ENCODE measurements around the gene BARHL2. TPM values are rescaled to one million over a fixed set of nuclear protein-coding genes. Genes with fewer than 3 reads are reported as not detected.

The BARHL2 gene
- total RNA-seq, 6 experiments from 2014 or later = not detected

DNA sequence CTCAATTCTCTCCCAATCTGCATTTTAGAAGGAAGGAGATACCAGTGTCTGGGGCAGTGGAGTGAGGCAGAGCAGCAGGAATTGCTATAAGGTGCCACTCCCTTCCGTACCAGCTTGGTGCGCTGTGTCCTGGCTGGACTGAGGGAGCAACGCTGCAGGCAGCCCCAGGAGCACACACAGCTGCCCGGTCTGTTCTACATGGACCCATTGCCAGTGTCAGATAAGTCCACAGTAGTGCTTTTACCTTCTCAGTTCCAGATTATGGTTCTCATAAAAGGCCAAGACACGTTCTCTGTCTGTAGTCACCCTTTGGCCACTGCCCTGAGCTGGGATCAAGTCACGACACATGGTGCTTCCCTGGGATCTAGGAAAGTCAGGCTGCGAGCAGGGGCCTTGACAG, 44.1 kb upstream of the BARHL2 start:
- no peaks in the 10 kb centered on the region for H3K36me3 ChIP-seq
- intact Hi-C loops (cut with DNase I) = no loop called here
- no peaks in the 10 kb centered on the region for H3K9me3 ChIP-seq
- TF ChIP-seq, protein P1, sequence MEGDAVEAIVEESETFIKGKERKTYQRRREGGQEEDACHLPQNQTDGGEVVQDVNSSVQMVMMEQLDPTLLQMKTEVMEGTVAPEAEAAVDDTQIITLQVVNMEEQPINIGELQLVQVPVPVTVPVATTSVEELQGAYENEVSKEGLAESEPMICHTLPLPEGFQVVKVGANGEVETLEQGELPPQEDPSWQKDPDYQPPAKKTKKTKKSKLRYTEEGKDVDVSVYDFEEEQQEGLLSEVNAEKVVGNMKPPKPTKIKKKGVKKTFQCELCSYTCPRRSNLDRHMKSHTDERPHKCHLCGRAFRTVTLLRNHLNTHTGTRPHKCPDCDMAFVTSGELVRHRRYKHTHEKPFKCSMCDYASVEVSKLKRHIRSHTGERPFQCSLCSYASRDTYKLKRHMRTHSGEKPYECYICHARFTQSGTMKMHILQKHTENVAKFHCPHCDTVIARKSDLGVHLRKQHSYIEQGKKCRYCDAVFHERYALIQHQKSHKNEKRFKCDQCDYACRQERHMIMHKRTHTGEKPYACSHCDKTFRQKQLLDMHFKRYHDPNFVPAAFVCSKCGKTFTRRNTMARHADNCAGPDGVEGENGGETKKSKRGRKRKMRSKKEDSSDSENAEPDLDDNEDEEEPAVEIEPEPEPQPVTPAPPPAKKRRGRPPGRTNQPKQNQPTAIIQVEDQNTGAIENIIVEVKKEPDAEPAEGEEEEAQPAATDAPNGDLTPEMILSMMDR (IDR thresholded peaks at IDR 0.05) = no peak
- TF ChIP-seq POLR2A (IDR thresholded peaks at IDR 0.05) = no peak
- H3K27me3 ChIP-seq = no peaks in the 10 kb centered on the region
- ATAC-seq (no peak), DNase-seq (no peak)
- H3K4me1 ChIP-seq = no peaks in the 10 kb centered on the region
- no peak overlapping the region for H3K4me3 ChIP-seq
- 80% methylated on average over 1 of the region's 7 CpGs for WGBS (ENCODE audit: insufficient coverage, low coverage, low lambda C conversion rate, missing lambda C conversion rate)
- H3K27ac ChIP-seq = no peak overlapping the region

DNA sequence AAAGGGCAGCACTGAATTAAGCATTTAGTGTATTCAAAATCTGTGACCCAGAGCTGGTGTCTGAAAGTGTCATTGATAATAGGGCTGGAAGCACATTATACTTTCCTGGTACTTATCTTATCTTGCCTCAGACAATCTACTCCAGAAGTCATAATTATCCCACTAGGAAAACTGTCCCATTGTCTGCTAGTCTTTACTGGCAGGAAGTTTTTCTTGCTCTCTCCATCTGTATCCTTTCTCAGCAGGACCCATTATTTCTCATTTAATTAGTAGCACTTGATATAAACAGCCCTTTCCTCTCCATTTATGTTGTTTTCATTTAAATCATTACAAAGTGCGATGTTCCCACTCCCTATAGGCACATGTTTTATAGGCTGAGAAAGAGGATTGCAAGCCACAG, 36.5 kb upstream of the BARHL2 start:
- ATAC-seq (no peak), DNase-seq (no peak)
- H3K4me3 ChIP-seq = no peak overlapping the region
- no peaks in the 10 kb centered on the region for H3K27me3 ChIP-seq
- no peak overlapping the region for H3K27ac ChIP-seq
- no peak for TF ChIP-seq POLR2A (IDR thresholded peaks at IDR 0.05)
- TF ChIP-seq, protein P1 (IDR thresholded peaks at IDR 0.05) = no peak
- intact Hi-C loops (cut with DNase I) = no loop called here
- H3K4me1 ChIP-seq = no peaks in the 10 kb centered on the region
- H3K36me3 ChIP-seq = no peaks in the 10 kb centered on the region
- H3K9me3 ChIP-seq = no peaks in the 10 kb centered on the region
- WGBS (ENCODE audit: insufficient coverage, low coverage, low lambda C conversion rate, missing lambda C conversion rate) = 80% methylated on average over 1 of the region's 1 CpG

DNA sequence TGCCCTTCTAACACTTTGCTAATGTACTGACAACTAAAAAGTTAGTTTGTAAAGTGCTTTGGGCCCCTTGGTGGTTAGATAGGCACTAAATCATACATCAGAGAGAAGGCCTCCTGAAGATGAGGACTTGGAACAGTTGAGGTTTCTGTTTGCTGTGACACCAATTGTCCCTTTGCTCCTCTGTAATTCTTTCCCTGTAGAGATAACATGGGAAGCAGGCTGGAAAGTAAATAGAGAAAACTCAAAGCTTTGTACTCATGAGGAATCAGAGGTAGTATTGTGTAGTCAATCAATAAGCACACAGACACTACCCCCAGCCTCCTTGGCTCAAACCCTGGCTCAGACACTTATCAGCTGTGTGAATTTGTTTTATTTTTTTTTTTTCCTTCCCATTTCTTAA, 31.6 kb upstream of the BARHL2 start:
- intact Hi-C loops (cut with DNase I) = no loop called here
- DNase-seq = no peak
- ATAC-seq = no peak
- no peaks in the 10 kb centered on the region for H3K9me3 ChIP-seq
- no peak overlapping the region for H3K4me3 ChIP-seq
- H3K36me3 ChIP-seq = no peaks in the 10 kb centered on the region
- H3K4me1 ChIP-seq = no peaks in the 10 kb centered on the region
- no peaks in the 10 kb centered on the region for H3K27me3 ChIP-seq
- TF ChIP-seq, protein P1 (IDR thresholded peaks at IDR 0.05) = no peak
- TF ChIP-seq POLR2A (IDR thresholded peaks at IDR 0.05) = no peak
- no peak overlapping the region for H3K27ac ChIP-seq

DNA sequence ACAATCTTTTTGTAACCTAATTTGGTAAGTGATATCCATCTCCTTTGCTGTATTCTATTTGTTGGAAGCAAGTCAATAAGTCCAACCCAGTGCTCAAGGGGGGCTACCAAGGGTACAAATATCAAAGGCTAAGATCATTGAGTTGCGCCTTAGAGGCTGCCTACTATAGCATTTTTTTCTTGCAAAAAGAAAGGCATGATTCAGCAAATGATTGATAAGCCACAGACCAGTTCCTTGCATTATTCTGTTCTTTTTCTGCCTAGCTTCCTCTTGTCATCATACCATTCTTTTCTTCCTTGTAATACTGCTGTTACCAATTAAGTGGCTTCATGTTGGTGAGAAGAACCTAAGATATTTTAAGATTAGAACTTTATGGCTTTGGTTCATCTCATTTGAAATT, 29.8 kb upstream of the BARHL2 start:
- Histone ChIP-seq H3K27me3 (no peaks in the 10 kb centered on the region), H3K4me3 (no peak overlapping the region), H3K36me3 (no peaks in the 10 kb centered on the region), H3K9me3 (no peaks in the 10 kb centered on the region), H3K27ac (no peak overlapping the region), H3K4me1 (no peaks in the 10 kb centered on the region)
- TF ChIP-seq, protein P1 (IDR thresholded peaks at IDR 0.05) = no peak
- no peak for TF ChIP-seq POLR2A (IDR thresholded peaks at IDR 0.05)
- intact Hi-C loops (cut with DNase I) = no loop called here
- 100% methylated on average over 1 of the region's 1 CpG for WGBS (ENCODE audit: insufficient coverage, low coverage, low lambda C conversion rate, missing lambda C conversion rate)
- no peak for ATAC-seq
- DNase-seq = no peak

DNA sequence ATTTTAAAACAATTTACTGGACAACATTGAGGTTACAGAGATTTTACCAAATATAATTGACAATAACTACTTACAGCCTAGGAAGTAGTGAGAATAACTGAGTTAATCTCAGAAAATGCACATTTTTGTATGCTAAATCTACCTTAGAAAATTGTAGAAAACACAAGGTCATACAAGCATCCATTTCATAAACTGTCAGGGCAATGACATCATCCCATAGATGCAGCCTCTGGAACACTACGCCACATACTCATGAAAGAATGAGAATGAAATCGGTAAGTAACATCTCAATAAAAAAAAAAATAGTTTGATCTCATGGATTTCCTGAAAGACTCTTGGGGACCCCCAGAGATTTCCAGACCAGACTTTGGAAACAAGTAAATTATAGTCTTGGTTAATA, 28.9 kb upstream of the BARHL2 start:
- H3K27ac ChIP-seq = no peak overlapping the region
- no peak for DNase-seq
- 95% methylated on average over 2 of the region's 2 CpGs for WGBS (ENCODE audit: insufficient coverage, low coverage, low lambda C conversion rate, missing lambda C conversion rate)
- H3K9me3 ChIP-seq = no peaks in the 10 kb centered on the region
- no peak overlapping the region for H3K4me3 ChIP-seq
- intact Hi-C loops (cut with DNase I) = no loop called here
- no peaks in the 10 kb centered on the region for H3K4me1 ChIP-seq
- no peaks in the 10 kb centered on the region for H3K36me3 ChIP-seq
- no peak for ATAC-seq
- no peaks in the 10 kb centered on the region for H3K27me3 ChIP-seq
- no peak for TF ChIP-seq POLR2A (IDR thresholded peaks at IDR 0.05)
- TF ChIP-seq, protein P1 (IDR thresholded peaks at IDR 0.05) = no peak

All from right lobe of liver (tissue), 6 donors.